Effector memory CD8-positive, alpha-beta T cell (primary cell): ENCODE results near the gene GPR17.

Experiments used
- ATAC-seq: fragments of 150-1000 bp; cut with Tn5 transposase; replicated peaks from 2 replicates; pipeline ENCODE4 v1.10.0; 2021; ENCODE audit warnings: mild to moderate bottlenecking, moderate library complexity
- DNase-seq, 3 experiments: peaks; one replicate each; pipeline ENCODE4 v3.0.0; 2021
- H3K27ac Mint-ChIP-seq, 2 donors: one replicate each; pipeline ENCODE4 v1.8.0; 2022; ENCODE audit warnings: mild to moderate bottlenecking in 2 of 2, mixed read lengths in 2 of 2, moderate library complexity in 2 of 2
- H3K27me3 Mint-ChIP-seq, 2 donors: one replicate each; pipeline ENCODE4 v1.8.0; 2022; ENCODE audit warnings: mixed read lengths in 2 of 2
- H3K36me3 Mint-ChIP-seq: one replicate; pipeline ENCODE4 v1.8.0; 2022; ENCODE audit warnings: mild to moderate bottlenecking, moderate library complexity, mixed read lengths; ENCODE audit not compliant: insufficient read depth
- H3K4me1 Mint-ChIP-seq, 2 donors: one replicate each; pipeline ENCODE4 v1.8.0; 2022; ENCODE audit warnings: low read depth in 2 of 2, mixed read lengths in 2 of 2
- H3K4me3 Mint-ChIP-seq, 2 donors: one replicate each; pipeline ENCODE4 v1.8.0; 2022; ENCODE audit warnings: mild to moderate bottlenecking in 2 of 2, mixed read lengths in 2 of 2, moderate library complexity in 2 of 2
- H3K9me3 Mint-ChIP-seq, 2 donors: one replicate each; pipeline ENCODE4 v1.8.0; 2022; ENCODE audit warnings: mixed read lengths in 2 of 2

Gene GPR17

DNA sequence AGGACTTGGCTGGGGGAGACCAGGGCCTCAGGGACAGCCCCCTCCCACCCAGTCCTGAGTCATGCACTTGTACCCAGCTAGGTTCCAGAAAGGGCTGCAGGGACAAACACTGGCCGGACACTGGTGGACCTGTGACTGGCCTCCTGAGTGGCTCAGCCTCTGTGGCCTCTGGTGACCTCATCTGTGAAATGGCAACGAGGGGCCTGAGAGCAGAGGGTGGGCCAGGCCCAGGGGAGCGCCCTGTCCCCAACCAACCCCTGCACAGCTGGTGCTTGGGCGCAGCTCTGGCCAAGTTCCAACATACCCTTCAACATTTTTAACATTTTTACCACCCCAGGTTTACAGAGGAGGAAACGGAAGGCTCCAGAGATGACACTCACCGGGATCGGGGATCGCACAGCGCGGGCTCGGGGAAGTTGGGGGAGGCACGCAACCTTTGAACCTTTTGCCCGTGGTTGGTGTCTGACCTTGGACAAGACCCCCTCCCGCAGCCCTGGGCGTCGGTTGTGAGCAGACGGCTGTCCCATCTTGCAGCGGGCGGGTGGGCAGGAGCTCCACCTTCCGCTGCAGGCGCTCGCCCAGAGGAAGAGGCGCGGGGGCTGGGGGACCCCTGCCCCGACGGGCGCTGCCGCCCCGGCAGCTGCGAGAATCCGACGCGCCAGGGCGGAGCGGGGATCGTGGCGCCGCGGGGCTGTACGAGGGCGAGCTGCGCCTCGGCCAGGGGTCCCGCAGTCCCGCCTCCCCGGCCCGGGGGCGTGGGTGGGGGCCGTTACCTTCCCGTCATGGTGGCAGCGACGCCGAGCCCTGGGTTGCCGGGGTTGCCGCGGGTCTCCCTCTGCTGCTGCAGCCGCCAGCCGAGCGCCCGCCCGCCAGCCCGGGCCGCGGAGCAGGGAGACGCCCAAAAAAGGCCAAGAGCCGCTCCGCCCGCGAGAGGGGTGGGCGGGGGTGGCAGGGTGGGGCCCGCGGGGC, 28.6 kb downstream of the GPR17 start:
- ATAC-seq (peak; percentile 69), DNase-seq (peak in 1 of 3 experiments; percentile 13)
- Mint-ChIP-seq H3K4me1 (peaks cover 5 to 9% of the 10 kb centered on the region in 2 donors), H3K27ac (peak overlapping the region in 1 of 2 donors; percentile 17), H3K4me3 (peak overlapping the region; percentile 82 to 86), H3K27me3 (peaks cover 76 to 85% of the 10 kb centered on the region in 2 donors), H3K9me3 (no peaks in the 10 kb centered on the region), H3K36me3 (no peaks in the 10 kb centered on the region)

DNA sequence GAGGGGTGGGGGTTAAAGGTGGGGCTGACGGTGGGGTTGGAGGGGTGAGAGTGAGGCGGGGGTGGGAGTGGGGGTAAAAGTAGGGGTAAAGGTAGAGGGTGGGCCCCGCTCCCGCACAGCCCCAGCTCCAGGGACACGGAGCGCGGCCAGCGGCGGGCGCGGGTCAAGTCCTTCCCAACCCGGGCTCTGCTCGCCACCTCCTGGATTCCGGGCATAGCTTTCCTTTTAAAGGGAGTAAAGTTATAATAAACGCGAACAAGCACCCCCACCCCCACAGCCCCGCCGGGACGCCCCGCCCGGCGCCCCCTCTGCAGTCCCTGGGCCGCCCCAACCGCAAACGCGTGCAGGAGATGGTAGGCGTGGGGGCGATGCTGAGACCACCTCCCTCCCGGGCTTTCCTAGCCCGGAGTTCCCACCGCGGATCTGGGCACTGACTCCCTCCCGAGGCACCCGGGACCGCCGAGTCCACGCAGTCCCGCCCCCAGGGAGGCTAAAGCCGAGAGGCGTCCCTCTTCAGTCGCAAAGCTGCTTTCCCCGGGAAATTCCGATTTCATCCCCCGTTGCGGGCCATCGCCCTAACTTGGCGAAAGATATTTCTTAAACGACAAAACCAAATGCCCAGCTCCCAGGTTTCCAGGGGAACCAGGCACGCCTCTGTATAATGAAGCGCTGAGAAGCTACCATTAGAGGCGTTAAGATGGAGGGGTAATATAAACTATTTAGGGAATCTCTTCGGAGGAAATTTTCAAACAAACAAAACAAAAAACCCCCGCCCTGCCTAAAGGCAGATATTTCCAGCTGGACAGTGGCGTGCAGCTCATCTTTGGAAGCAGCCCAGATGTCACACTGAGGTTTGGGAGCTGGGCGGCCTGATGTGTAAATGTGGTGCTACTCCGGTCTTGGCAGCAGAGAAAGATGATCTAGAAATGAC, 29.6 kb downstream of the GPR17 start, which contains the start of gene LIMS2:
TSS of gene LIMS2 (minus strand) at position 200 of the 931 bp plus-strand sequence. CDS start 506 bp downstream, outside the sequence.
- ATAC-seq (no peak), DNase-seq (no peak)
- peak within 1 kb of the TSS in 1 of 2 donors; percentile 17 for H3K27ac Mint-ChIP-seq
- H3K4me3 Mint-ChIP-seq: peak within 1 kb of the TSS; percentile 82 to 86
- H3K4me1 Mint-ChIP-seq: peaks cover 5 to 9% of the 10 kb centered on the region in 2 donors
- peaks cover under 1% of the 10 kb centered on the region for H3K36me3 Mint-ChIP-seq
- no peaks in the 10 kb centered on the region for H3K9me3 Mint-ChIP-seq
- H3K27me3 Mint-ChIP-seq: peaks cover 66 to 80% of the 10 kb centered on the region in 2 donors

DNA sequence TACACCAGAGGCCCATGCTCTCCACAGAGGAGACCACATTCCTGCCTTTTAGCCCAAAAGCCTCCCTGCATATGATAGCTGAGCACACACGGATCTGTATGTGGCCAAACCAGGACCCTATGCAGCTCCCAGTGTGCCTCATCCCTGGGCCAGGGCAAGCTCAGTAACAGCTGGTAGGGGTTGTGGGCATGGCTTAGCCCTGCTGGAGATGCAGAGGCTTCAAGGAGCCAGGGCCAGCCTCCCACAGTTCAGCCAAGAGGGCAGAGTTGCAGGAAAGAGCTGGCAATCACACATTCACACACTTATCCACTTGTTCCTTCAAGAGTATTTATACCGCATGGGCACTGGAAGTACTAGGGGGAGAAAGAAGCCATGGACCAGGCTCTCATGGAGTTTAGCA, 31.0 kb downstream of the GPR17 start:
- peaks cover 3% of the 10 kb centered on the region for H3K36me3 Mint-ChIP-seq
- peaks cover 5 to 10% of the 10 kb centered on the region in 2 donors for H3K4me1 Mint-ChIP-seq
- H3K27ac Mint-ChIP-seq: no peak overlapping the region
- peaks cover 55 to 74% of the 10 kb centered on the region in 2 donors for H3K27me3 Mint-ChIP-seq
- ATAC-seq (no peak), DNase-seq (no peak)
- no peaks in the 10 kb centered on the region for H3K9me3 Mint-ChIP-seq
- H3K4me3 Mint-ChIP-seq: no peak overlapping the region

DNA sequence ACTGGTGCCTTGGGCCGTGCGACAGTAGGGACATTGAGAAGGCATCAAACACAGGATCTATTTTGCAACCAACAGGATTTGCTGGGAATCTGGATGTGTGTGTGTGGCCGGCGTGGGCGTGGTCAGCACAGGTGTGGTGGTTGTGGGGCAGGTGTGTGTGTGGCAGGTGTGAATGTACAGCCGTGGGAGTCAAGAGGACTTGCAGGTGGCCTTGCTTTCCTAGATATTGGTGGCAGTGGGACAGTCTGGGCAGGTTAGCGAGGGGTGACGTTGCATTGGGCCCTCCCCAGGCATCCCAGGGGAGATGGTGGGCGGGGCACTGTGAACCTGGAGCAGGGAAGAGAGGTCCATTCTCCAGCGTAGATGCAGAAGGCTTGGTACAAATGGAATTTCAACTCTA, 32.6 kb downstream of the GPR17 start:
- H3K4me3 Mint-ChIP-seq: no peak overlapping the region
- DNase-seq (no peak), ATAC-seq (no peak)
- no peaks in the 10 kb centered on the region for H3K9me3 Mint-ChIP-seq
- peaks cover 41 to 59% of the 10 kb centered on the region in 2 donors for H3K27me3 Mint-ChIP-seq
- H3K36me3 Mint-ChIP-seq: peaks cover 3% of the 10 kb centered on the region
- H3K4me1 Mint-ChIP-seq: peaks cover 5 to 10% of the 10 kb centered on the region in 2 donors
- no peak overlapping the region for H3K27ac Mint-ChIP-seq

- H3K9me3 Mint-ChIP-seq: no peaks in the 10 kb centered on the region
- peaks cover 37 to 59% of the 10 kb centered on the region in 2 donors for H3K27me3 Mint-ChIP-seq
- peaks cover 3% of the 10 kb centered on the region for H3K36me3 Mint-ChIP-seq
- H3K4me1 Mint-ChIP-seq: peaks cover 5 to 10% of the 10 kb centered on the region in 2 donors
- H3K27ac Mint-ChIP-seq: no peak overlapping the region
- no peak overlapping the region for H3K4me3 Mint-ChIP-seq
- DNase-seq (no peak), ATAC-seq (no peak)
These were observed 33.0 kb downstream of the GPR17 start for GRCh38 chr2:127678991-127679390.

- ATAC-seq: no peak
These were observed 33.9 kb downstream of the GPR17 start for GRCh38 chr2:127679680-127680361.

GRCh38 chr2:127680706-127681287, 34.8 kb downstream of the GPR17 start:
- peaks cover 3% of the 10 kb centered on the region for H3K36me3 Mint-ChIP-seq
- H3K9me3 Mint-ChIP-seq: no peaks in the 10 kb centered on the region
- ATAC-seq (no peak), DNase-seq (no peak)
- peaks cover 27 to 57% of the 10 kb centered on the region in 2 donors for H3K27me3 Mint-ChIP-seq
- H3K4me1 Mint-ChIP-seq: peaks cover 0 to 4% of the 10 kb centered on the region in 2 donors
- no peak overlapping the region for H3K4me3 Mint-ChIP-seq
- no peak overlapping the region for H3K27ac Mint-ChIP-seq

More at GRCh38 chr2:127679680-127680361, 33.9 kb downstream of the GPR17 start:
- Mint-ChIP-seq H3K36me3 (peaks cover 3% of the 10 kb centered on the region), H3K27ac (no peak overlapping the region), H3K9me3 (no peaks in the 10 kb centered on the region), H3K4me1 (peaks cover 0 to 4% of the 10 kb centered on the region in 2 donors), H3K27me3 (peaks cover 30 to 53% of the 10 kb centered on the region in 2 donors), H3K4me3 (no peak overlapping the region)
- DNase-seq: no peak

DNA sequence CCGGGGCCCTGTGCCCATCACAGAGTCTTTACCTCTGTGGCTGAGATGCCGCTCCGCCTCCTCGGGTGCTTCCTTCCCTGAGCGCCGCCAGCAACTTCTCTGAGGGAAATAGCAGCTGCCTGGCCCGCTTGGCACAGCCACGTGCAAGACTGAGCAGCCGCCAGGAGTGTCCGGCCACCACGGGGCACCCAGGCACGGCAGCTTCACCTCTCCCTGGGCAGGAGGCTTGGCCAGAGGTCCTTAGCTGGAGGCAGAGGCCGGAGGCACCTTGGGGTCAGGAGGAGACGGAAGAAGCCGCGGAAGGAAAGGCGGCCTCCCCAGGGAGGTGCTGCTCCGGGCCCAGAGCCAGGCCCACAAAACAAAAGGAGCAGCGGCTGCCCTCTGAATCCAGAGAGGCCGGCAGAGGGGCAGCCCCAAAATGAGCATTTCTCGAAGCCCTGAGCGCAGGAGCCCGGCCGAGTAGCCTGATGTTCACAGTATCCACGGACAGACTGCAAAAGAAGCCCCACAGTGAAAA, 35.4 kb downstream of the GPR17 start:
- DNase-seq: no peak
- H3K4me3 Mint-ChIP-seq: no peak overlapping the region
- H3K27ac Mint-ChIP-seq: no peak overlapping the region
- no peak for ATAC-seq
- H3K27me3 Mint-ChIP-seq: peaks cover 21 to 57% of the 10 kb centered on the region in 2 donors
- H3K9me3 Mint-ChIP-seq: no peaks in the 10 kb centered on the region
- peaks cover 3% of the 10 kb centered on the region for H3K36me3 Mint-ChIP-seq
- H3K4me1 Mint-ChIP-seq: peaks cover 0 to 2% of the 10 kb centered on the region in 2 donors

DNA sequence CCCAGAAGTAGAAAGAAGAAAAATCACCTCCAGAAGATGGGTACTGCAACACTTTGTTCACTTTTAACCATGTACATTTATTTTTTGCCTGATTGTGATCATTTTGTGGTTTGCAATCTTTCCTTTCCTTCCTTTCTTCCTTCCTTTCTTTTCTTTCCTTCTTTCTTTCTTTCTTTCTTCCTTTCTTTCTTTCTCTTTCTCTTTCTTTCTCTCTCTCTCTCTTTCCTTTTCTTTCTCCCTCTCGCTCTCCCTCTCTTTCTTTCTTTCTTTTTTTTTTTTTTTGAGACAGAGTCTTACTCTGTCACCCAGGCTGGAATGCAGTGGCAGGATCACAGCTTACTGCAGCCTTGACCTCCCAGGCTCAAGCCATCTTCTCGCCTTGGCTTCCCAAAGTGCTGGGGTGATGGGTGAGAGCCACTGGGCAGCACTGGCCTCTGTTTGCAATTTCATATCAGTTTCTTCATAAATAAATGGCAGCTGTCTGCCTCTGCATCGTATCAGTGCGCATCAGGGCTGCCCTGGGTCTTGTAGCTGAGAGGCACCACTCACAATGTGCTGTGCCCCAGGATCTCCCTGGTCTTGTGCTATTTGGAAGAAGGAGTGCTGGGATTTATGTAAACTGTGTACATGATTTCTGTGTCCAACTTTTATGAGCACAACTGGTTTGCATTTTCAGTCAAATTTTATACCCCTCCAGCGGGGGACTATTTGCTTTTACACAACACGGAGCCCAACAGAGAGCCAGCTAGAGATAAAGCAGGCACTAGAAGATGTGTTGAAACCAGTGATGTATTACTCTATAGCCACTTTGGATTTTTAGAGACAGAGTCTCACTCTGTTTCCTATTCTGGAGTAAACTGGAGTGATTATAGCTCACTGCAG, 36.3 kb downstream of the GPR17 start:
- no peak overlapping the region for H3K4me3 Mint-ChIP-seq
- no peak for ATAC-seq

GRCh38 chr2:127683056-127683455, 37.1 kb downstream of the GPR17 start:
- peaks cover 0 to 2% of the 10 kb centered on the region in 2 donors for H3K4me1 Mint-ChIP-seq

More for the DNA sequence above, 36.3 kb downstream of the GPR17 start:
- DNase-seq: no peak
- no peaks in the 10 kb centered on the region for H3K9me3 Mint-ChIP-seq
- H3K27ac Mint-ChIP-seq: no peak overlapping the region
- peaks cover 12 to 55% of the 10 kb centered on the region in 2 donors for H3K27me3 Mint-ChIP-seq
- peaks cover 0 to 2% of the 10 kb centered on the region in 2 donors for H3K4me1 Mint-ChIP-seq
- H3K36me3 Mint-ChIP-seq: peaks cover 3% of the 10 kb centered on the region

DNA sequence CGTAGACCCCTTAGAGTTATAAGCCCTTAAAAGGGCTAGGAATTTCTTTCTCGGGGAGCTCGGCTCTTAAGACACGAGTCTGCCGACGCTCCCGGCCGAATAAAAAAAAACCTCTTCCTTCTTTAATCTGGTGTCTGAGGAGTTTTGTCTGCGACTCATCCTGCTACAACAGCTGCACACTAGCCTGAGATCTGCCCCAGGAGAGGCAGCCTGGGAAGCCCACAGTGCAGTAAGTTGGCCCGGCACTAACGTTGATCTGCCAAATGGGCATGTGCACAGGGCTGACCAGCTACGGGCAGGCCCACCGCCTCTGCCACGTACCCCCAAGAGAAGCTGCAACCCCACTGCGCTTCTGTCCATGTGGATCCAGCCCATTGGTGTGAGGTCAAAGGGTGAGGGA, 37.8 kb downstream of the GPR17 start:
- ATAC-seq (no peak), DNase-seq (no peak)
- Mint-ChIP-seq H3K27me3 (peaks cover 6 to 47% of the 10 kb centered on the region in 2 donors), H3K9me3 (no peaks in the 10 kb centered on the region), H3K4me1 (peaks cover 0 to 2% of the 10 kb centered on the region in 2 donors), H3K27ac (peak overlapping the region in 1 of 2 donors; percentile 21), H3K4me3 (no peak overlapping the region), H3K36me3 (peaks cover 3% of the 10 kb centered on the region)

More at GRCh38 chr2:127683056-127683455, 37.1 kb downstream of the GPR17 start:
- H3K27ac Mint-ChIP-seq: no peak overlapping the region
- H3K27me3 Mint-ChIP-seq: peaks cover 9 to 50% of the 10 kb centered on the region in 2 donors
- peaks cover 3% of the 10 kb centered on the region for H3K36me3 Mint-ChIP-seq
- no peak overlapping the region for H3K4me3 Mint-ChIP-seq
- DNase-seq (no peak), ATAC-seq (no peak)
- H3K9me3 Mint-ChIP-seq: no peaks in the 10 kb centered on the region
